WI38 (cell line): ENCODE results near the gene ZNF668.

Experiments used
- H3K4me3 ChIP-seq: 2 replicates; pipeline ENCODE4 v1.5.1; 2011; ENCODE audit warnings: low read depth, mild to moderate bottlenecking, control low read depth, low read length
- CTCF ChIP-seq: IDR thresholded peaks from 2 replicates; pipeline ENCODE4 v1.5.1; 2012; ENCODE audit warnings: low read depth, mild to moderate bottlenecking, control low read depth, low read length

Gene ZNF668

DNA sequence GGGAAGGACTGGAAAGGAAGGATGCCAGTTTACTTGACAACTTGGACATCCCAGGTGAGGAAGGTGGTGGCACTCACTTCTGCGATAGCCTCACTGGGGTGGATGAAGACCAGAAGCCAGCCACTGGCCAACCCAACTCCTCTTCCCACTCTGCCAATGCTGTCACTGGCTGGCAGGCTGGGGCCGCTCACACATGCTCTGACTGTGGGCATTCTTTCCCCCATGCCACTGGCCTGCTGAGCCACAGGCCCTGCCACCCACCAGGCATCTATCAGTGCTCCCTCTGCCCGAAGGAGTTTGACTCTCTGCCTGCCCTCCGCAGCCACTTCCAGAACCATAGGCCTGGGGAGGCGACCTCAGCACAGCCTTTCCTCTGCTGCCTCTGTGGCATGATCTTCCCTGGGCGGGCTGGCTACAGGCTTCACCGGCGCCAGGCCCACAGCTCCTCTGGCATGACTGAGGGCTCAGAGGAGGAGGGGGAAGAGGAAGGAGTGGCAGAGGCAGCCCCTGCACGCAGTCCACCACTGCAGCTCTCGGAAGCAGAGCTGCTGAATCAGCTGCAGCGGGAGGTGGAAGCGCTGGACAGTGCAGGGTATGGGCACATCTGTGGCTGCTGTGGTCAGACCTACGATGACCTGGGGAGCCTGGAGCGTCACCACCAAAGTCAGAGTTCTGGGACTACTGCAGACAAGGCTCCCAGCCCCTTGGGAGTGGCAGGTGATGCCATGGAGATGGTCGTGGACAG is 4.7 kb upstream of the ZNF668 start:
- H3K4me3 ChIP-seq, result no peak overlapping the region
- no peak for TF ChIP-seq CTCF

DNA sequence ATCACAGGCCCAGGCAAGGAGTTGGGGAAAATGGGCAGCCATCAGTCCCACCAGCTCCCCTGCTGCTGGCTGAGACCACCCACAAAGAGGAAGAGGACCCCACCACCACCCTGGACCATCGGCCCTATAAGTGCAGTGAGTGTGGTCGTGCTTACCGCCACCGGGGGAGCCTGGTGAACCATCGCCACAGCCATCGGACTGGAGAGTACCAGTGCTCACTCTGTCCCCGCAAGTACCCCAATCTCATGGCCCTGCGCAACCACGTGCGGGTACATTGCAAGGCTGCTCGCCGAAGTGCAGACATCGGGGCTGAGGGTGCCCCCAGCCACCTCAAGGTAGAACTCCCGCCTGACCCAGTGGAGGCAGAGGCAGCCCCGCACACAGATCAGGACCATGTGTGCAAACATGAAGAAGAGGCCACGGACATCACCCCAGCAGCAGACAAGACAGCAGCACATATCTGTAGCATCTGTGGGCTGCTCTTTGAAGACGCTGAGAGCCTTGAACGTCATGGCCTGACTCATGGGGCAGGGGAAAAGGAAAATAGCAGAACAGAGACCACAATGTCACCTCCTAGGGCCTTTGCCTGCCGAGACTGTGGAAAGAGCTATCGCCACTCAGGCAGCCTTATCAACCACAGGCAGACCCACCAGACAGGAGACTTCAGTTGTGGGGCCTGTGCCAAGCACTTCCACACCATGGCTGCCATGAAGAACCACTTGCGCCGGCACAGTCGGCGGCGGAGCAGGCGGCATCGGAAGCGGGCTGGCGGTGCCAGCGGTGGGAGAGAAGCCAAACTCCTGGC is 3.8 kb upstream of the ZNF668 start:
- H3K4me3 ChIP-seq, result no peak overlapping the region
- no peak for TF ChIP-seq CTCF

DNA sequence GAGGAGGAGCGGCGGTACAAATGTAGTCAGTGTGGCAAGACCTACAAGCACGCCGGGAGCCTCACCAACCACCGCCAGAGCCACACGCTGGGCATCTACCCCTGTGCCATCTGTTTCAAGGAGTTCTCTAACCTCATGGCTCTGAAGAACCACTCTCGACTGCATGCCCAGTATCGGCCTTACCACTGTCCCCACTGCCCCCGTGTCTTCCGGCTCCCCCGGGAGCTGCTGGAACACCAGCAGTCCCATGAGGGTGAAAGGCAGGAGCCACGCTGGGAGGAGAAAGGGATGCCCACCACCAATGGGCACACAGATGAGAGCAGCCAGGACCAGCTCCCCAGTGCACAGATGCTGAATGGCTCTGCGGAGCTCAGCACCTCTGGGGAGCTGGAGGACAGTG is 3.0 kb upstream of the ZNF668 start:
- no peak overlapping the region for H3K4me3 ChIP-seq
- TF ChIP-seq CTCF, result no peak

DNA sequence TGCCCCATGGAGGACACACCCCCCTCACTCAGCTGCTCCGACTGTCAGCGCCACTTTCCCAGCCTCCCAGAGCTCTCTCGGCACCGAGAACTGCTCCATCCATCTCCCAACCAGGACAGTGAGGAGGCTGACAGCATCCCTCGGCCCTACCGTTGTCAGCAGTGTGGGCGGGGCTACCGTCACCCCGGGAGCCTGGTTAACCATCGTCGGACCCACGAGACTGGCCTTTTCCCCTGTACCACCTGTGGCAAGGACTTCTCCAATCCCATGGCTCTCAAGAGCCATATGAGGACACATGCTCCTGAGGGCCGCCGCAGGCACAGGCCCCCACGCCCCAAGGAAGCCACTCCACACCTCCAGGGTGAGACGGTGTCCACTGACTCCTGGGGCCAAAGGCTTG is 2.3 kb upstream of the ZNF668 start:
- no peak overlapping the region for H3K4me3 ChIP-seq
- TF ChIP-seq CTCF, result no peak

DNA sequence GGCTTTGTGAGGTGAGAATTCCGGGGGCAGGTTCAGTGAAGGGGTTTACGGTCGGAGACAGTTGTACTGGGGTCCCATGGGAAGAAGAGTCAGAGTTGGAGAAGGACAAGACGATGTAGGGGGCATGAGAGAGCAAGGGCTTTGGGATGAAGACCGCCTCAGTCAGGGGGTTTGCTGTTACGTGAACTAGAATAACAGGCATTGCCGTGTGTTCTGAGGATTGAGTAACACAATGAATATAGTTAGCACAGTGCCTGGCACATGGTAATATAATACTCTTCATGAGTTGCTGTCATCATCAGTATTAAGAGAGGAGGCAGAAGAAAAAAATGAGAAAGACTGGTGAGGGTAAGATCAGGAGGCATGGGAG is 759 bp upstream of the ZNF668 start:
- peak overlapping the region; percentile 71 for H3K4me3 ChIP-seq
- TF ChIP-seq CTCF, result no peak

GRCh38 chr16:31073142-31073969 is 684 bp downstream of the ZNF668 start:
- no peak for TF ChIP-seq CTCF
- H3K4me3 ChIP-seq, result peak overlapping the region; percentile 71
